Effector CD4-positive, alpha-beta T cell (primary cell): ENCODE measurements around the gene DLG5.
A peak's percentile ranks its signal among the peaks of the same experiment; 100 is the strongest.

Source experiments
- DNase-seq: peaks from one replicate; pipeline ENCODE4 v3.0.0-alpha.2; 2020

DLG5 gene

DNA sequence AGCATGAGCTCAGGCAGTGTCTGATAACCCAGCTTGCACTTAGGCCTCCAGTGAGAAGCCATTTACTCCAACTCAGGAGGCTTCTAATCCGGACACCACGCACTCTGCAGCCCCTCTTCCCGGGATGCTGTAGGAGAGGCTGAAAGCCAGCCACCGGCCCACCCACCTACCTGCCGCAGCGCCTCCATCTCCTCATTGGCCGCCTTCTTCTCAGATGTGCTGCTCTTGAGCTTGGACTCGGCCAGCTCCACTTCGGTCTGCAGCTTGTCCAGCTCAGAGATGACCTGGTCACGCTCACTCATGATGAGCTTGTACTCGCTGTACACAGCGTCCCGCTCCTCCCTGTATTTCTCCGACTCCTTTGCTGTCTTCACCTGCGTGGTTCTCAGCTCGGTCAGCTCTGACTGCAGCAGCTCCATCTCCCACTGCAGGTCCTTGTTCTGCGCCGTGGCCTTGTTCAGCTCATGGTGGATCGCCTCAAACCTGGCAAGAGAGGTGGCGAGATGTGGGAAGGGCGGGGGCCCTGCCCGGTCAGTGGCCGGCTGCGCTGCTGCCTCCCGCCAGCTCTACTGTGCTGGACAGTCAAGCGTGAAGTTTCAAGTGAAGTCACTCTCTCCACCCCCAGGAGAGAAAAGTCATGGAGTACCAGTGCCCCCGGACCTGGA lies 84.7 kb downstream of the DLG5 start:
- DNase-seq: no peak

DNA sequence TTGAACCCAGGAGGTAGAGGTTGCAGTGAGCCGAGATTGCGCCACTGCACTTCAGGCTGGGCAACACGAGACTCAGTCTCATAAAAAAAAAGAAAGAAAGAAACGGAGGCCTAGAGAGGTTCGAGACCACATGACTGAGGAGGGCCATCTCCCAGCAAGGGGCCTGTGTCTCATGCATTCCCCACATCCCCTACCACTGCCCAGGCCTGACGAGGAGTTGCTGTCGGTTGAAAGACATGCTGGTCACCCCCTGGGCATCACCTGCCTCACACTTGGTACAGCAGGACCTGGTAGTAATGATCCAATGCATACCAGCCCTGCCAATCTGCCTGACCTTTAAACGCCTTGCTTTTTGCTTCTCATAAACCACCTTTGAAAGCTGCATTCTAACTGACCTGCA lies 85.9 kb downstream of the DLG5 start:
- no peak for DNase-seq

DNA sequence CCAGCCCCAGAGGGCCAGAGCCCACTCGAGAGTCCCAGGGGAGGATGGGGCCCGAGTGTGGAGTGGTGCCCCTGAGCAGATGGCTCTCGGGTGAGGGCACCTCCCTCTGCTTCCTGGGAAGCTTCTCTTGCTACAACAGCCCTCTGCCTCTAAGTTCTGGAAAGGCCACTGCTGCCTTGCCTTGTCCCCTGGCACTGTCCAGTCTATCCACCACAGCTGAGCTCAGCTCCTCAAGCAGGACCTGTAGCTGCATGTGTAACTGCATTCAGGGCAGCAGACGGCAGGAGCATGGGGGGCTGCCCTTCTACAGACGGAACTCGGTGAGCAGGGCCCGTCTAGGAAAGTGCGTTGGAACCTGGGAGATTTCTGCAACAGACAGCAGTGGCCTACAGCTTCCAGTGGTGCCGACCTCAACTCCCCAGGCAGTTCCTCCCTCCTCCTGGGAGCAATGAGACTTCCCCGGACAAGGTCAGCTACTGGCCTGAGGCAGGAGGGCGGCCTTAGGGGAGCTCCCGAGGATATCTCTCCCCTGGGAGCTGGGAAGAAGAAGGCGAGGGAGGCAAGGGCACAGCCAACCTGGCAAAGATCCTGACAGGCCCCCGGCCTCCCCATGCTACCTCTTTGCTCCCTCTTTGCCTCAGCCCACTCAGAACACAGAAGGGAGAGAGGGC lies 88.5 kb downstream of the DLG5 start:
- DNase-seq: no peak

DNA sequence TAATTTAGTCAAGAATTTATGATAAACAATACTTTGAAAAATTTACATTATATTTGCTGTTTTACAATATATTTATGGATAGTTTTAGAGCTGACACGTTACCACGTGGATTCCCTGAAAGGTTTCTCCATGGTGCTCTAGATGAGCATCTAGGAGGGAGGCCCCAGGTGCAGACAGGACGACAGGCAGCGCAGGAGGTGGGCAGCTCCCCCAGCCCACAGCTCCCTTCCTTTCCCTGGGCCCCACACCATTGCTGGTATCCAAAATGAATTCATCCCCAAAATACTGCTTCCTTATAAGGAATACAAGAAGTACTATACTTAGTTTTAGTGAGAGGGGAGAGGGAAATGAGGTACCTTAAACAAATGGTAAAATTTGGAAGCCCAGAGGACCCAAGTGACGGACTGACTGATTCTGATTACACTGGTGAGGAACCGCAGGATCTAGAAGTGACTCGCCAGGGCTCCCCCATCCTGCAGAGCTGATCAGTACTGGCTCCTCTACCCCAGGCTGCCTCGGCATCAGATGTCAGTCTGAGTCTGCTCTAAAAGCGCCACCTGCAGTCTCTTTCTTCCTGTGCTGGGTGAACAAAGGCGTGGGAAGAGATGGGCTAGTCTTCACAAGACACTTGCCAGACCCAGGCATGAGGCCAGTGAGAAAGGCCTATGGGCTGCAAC lies 89.2 kb downstream of the DLG5 start:
- DNase-seq: peak; percentile 51

DNA sequence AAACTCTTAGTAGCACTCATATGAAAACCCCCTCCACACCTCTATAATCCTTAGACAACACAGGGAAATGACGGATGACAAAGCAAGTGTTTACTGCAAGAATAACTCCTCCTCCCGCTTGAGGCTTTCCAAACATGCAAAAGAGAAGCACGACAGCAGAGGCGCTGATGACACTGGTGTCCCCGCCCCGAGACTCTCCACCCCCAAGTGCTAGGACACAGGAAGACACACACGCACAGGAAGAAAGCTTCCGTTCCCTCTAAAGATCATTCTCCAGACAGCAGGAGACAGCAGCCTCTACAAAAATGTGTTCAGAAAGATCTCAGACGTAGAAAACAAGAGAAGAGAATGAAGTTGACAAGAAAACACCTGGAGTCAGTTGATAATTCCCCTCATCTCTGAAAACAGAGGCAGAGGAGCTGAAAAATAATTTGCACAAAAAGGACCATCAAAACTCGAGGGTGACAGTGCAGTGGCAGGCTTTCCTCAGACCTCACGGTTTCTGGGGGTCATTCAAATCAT lies 90.2 kb downstream of the DLG5 start:
- DNase-seq: peak; percentile 69

DNA sequence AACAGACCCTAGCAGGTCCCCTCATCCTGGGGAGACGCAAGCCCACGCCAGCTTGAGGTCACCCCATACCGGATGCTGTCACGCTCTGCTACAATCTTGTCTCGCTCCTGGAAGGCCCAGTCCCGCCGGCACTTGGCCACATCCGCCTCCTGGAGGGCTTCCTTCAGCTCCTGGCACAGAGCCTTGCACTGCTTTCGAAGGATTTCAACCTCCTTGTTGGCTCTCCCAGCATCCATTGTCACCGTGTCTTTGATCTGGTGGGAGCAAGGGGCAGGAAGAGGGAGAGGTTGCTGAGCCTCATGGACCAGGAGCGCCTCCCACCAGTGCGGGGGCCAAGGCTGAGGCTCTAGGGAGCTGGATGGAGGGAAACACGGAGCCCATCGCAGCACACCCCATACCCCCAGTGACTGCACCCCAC lies 90.9 kb downstream of the DLG5 start:
- DNase-seq: no peak

DNA sequence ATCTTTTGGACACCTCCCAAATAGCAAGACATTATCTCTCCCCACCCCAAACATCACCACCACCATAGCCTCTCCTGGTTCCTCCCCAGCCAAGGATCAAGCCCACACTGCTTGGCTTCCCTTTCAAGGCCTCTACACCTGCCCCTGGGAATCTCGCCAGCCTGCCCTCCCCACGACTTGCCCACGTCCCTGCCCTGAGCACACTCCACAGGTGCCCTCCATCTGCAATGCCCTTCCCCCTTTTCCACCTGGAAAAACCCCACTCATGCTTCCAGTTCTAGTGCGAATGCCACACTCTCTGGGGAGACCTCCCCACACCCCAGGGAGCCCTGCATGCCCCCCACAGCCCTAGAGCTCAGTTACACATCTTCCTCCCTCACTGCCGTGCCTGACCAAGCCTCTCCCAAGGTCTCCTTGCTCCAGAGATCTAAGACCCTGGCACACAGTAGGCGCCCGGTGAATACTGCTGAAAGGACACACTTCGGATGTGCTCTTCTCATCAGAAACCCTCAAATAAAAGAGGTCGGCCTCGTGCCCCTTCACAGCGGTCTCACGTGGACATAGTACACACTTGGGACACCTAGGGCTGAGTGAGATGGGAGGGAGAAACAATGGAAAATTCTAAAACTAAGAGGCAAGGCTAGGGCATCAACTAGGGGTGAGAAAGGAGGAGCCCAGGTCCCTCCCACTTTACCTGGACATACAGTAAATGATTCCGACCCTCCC lies 91.4 kb downstream of the DLG5 start:
- DNase-seq: no peak

DNA sequence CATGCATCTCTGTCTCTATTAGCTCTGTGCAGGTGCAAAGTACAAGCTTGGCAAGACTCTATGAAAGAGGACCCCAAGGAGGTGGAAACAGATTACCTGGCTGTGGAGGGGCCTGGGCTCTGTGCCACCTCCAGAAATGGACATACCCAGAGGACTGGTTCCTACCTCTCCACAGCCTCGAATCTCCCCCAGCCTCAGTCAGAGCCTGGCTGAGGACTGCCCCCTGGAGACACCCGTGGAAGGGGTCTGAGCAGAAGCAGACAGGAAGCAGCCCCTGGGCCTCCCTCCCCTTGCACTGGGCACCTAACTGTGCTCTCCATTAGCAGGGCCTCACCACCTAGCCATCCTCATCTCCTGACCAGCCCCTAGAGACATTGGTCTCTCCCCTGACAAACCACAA lies 92.0 kb downstream of the DLG5 start:
- DNase-seq: no peak

DNA sequence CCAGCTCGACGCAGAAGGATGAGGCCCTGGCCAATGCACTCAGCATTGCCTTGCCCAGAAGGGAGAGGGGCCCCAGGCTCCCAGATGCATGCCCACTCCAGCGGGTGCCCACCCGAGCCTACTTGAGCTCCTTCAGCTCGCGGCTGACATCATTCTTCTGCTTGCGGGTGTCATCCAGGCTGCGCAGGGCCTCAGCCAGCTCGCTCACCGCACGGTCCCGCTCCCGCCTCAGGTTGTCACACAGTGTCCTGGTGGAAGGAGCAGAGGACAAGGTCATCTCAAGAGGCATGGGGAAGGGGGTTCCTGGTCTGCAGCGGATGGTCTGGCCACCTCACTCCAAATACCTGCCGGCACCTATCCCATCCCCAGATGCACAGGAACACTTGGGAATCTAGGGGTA lies 92.8 kb downstream of the DLG5 start:
- DNase-seq: no peak

DNA sequence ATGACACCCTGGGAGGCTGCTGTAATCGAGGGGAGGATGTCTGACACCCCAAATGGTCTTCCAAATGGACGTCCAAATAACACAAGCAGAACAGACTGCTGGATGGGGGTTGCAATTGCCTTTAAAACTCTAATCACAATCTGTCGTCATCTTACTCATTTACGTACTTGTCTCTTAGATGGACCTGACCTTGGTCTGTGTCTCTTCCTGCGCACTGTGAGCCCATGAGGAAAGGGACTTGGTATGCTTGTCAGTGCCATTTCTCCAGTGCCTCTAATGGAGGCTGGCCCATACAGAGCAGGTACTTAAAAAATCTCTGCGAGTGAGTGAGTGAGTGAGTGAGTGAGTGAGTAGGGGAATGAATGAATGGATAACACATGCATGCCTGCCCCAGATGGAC lies 93.3 kb downstream of the DLG5 start:
- DNase-seq: no peak

DNA sequence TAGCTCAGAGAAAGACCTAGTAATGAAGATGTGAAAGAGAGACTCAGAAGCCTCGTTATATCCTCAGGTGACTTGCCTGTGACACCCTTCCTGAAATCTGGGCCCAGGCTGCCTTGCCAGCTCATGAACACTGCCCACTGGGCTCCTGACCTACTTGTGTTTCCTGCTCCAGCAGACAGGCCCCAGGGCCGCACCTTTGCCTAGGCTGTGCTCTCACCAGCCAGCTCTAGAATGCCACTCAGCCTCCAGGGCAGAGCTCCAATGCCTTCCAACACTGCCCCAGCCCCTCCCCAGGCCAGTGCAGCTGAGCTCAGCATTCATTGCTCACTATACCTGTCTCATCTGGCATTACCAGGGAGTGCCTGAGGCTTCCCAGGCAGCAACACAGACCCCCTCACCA lies 94.3 kb downstream of the DLG5 start:
- DNase-seq: peak; percentile 40

DNA sequence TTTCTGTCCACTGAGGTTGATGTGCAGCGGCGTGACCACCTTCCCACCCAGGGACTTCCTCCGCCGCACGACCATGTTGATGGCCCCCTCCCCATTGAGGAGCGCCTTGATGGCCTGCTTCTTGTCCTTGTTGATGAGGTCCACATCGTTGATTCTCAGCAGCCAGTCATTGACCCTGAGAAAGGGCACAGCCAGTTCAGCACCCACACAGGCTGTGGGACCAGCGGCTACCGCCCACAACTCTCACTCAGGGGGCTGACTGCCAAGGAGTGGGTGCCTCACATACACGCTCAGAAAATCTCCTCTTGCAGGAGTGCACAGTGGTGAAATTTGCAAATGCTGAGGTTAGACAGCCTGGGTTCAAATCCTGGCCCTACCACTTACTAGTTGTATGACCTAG lies 97.2 kb downstream of the DLG5 start:
- DNase-seq: no peak

DNA sequence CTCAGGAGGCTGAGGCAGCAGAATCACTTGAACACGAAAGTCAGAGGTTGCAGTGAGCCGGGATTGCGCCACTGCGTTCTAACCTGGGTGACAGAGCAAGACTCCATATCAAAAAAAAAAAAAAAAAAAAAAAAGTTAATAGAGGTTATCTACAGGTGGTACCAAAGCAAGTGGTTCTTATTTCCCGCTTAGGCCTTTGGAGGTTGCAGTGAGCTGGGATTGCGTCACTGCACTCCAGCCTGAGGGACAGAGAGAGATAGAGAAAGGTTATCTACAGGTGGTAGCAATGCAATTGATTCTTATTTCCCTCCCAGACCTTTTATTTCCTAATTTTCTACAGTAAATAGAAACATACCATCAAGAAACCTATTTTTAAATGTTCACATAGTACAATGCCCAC lies 98.2 kb downstream of the DLG5 start:
- DNase-seq: no peak

DNA sequence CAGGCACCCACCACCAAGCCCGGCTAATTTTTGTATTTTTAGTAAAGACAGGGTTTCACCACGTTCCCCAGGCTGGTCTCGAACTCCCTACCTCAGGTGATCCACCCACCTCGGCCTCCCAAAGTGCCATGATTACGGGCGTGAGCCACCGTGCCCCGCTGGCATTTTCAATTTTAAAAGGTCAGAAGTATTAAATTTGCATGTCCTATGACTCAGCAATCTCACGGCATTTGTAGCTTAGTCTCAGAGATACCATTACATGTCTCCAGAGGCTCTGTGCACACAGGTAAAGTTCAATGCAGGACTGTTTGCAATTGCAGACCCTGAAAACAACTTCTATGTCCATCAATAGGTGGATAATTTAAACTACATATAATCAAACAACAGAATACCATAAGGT lies 99.2 kb downstream of the DLG5 start:
- no peak for DNase-seq

DNA sequence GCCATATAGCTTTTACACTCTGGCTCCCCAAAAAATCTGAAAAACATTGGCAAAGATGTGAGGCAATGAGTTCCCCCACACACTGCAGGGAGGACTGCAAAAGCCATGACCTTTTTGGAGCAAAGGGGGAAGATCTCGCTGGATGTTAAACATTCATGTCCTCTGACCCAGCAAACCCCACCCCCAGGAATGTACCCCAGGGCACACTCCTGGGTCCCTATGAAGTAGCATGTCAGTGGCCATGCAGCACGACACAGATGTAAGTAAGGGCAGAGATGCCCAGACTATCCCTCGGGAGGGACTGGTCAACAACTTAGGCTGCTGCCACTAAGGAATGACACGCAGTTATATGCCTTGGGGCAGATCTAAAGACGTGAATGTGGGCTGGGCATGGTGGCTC lies 100.6 kb downstream of the DLG5 start:
- no peak for DNase-seq

DNA sequence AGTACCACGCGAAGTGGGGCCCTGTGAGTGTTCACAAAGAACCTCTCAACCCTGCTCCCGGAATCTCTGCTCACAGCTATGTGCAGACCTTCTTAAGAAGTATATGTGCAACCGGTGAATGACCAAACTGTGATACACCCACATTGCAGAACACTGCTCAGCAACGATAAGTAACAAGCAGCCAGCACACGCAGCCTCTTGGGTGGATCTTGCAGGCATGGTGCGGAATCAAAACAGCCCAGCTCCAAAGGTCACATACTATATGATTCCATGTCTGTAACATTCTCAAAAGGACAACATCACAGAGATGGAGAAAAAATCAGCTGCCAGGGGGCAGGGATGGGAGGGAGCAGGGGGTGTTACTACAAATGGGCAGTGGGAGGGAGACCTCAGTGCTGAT lies 101.6 kb downstream of the DLG5 start:
- DNase-seq: no peak

DNA sequence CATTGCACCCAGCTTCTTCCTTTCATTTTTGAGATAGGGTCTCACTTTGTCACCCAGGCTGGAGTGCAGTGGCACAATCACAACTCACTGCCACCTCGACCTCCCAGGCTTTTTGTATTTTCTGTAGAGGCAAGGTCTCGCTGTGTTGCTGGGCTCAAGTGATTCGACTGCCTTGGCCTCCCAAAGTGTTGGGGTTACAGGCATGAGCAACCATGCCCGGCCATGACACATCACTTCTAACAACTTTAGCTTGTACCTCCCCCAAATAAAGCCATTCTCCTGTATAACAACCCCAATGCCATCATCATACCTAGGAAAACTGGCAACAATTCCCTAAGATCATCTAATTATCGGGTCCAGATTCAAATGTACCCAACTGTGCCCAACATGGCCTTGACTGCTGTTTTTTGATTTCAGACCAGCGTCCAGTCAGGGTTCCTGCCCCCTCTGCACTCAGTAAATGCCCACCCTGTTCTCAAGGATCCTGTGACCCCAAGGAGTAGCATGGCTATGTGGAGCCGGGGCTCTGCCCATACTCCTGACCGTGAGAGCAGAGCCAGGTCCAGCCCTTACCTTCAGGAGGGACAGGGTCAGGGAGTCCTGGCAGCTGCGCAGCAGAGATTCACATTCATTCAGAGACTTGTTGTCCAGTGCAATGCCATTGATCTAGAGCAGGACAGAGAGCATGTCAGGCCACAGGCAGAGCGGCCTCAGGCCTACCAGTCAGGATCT lies 102.6 kb downstream of the DLG5 start:
- DNase-seq: no peak

DNA sequence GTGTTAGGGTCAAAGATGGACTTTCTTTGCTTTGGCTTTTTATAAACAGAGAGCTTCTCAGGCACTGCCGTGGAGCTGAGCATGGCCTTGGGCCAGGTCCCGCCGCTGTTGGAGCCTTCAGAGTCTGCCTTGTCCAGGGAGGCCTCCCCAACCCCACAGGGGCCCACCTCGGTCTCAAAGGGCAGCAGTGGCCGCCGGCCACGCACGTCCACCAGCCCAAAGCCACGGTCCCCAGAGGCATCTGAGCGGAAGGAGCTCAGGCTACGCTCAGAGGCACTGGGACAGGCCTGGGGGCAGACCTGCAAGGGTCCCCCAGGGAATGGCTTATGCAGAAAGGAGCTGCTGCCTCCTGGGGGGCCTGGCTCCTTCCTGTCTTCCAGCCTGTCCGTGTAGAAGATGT lies 105.0 kb downstream of the DLG5 start:
- no peak for DNase-seq

DNA sequence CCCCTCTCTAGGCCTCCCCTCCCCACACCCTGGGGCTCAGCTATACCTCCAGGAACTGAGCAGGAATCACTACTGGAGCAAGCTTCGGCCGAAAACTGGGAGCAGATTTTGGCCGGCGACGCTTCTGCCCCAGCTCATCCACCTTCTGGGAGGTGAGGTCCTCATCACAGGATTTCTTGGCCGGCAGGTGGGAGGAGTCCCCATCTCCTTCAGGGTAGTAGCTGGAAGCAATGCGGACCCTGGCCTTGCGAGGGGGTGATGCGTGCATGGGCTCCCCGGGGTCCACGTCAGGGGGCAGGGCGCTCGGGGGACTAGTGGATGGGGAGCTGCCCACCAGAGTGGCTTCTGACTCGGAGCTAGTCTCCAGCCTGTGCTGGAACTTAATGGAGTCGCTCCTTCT lies 105.5 kb downstream of the DLG5 start:
- no peak for DNase-seq

DNA sequence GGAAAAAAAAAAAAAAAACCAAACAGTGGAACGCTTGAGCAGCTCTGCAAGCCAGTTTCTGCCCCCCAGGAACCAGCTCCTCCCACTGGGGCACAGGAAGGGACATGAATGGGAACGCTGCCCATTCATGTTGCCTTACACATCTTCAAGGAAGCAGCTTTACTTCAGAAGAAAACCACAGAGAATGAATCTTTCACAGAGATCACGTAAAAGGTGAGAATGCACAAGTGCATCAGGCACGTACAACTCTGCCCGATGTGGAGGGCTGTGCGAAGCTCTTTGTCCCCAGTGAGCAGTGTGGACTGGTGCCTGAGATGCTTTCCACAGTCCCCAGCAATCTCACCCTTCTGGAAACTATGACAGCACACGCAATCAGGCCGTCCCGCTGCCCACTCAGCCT lies 106.2 kb downstream of the DLG5 start:
- no peak for DNase-seq

DNA sequence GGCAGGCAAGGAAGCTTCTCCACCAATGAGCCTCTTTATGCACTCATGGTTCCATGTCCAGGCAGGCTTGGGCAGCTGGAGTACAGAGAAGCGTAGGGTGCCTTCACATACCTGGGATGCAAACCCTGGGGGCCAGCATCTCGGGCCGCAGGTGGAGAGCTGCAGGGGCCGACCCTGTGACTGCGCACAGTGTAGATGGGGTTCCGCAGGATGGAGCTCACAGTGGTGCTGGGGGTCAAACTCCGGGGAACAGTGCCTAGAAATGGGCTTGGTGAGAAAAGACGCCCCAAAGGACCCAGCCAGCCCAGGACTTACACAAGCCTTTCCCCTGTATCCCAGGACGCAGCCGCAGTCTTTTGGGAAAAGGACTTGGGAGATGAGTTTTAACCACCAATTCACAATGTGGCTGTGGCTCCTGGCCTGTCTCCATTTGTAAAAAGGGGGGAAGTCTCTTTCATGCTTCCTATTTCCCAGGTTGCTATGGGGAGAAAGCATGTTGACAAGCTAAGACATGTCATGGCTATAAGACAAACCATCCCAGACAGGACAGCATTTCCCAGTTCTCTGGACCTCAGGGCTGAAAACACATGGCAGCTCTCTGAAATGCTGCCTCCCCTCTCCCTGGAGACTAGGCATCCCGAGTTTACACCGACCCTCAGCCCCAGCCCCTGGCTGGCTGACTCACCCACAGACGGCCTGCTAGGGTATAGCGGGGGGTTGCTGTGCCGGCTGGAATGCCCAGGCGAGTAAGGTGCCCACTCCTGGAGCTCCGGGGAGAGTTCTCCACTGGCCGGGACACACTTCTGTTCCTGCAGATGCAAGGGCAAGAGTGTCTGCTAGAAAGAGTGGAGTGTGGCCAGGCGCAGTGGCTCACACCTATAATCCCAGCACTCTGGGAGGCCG lies 107.1 kb downstream of the DLG5 start:
- DNase-seq: no peak

DNA sequence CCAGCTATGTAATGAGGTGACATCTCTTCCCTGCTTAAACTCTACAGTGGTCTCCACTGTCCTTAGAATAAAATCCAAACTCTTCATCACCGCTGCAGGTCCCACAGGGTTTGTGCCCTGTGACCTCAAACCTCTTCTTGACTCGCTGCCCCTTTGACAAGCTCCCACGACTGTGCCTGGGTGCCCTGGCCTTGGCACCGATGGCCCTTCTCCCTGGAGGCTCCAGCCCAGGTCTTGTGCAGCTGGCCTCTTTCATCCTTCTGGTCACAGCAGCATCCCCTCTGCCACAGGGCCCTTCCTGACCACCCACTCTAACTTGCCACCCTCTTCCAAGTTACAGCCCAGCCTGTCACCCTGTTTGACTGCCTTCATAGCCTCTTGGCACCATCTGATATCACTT lies 108.2 kb downstream of the DLG5 start:
- no peak for DNase-seq
